GM19395 (cell line): ENCODE data around the gene SP4.
A peak's percentile ranks its signal among the peaks of the same experiment; 100 is the strongest.
"Not testable (repeated sequence)": the region's sequence is repeated elsewhere in the genome, so short reads cannot be mapped to it uniquely, and the experiment has no call there.

Experiments used
- ATAC-seq: cut with Tn5 transposase; IDR thresholded peaks from one replicate; pipeline ENCODE4 v1.9.1; 2021; ENCODE audit warnings: mild to moderate bottlenecking, moderate library complexity; ENCODE audit not compliant: unreplicated experiment

SP4 gene

DNA sequence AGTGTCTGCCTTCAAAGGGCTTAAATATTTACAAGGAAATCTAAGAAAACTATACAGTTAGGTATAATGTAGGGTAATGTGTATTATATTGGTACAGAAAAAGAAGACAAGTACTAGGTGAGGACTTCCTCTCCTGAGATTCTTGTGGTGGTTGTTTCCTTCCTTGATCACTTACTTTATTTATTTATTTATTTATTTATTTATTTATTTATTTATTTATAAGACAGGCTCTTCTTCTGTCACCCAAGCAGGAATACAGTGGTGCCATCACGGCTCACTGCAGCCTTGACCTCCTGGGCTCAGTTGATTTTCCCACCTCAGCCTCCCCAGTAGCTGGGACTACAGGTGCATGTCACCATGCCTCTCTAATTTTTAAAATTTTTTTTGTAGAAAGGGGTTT lies 96.8 kb downstream of the SP4 start:
- ATAC-seq: no peak

DNA sequence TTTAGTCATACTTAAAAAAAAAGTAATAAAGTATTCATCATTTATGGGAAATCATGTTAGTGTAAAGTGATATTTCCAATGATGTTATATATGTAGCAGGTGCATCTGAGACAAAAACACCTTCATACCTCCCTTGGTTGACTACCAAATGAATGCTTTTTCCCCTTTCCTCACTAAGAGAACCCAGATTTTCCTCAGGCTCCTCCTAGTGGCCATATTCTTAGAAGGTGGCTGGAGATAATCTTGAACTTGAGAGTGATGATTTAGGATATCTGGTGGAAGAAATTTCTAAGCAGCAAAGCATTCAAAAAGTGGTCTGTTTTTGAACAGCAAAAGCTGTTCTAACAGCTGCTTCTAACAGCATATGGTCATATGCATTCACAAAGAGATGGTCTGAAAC lies 98.1 kb downstream of the SP4 start:
- ATAC-seq: no peak

GRCh38 chr7:21526448-21526847 lies 98.6 kb downstream of the SP4 start:
- no peak for ATAC-seq

DNA sequence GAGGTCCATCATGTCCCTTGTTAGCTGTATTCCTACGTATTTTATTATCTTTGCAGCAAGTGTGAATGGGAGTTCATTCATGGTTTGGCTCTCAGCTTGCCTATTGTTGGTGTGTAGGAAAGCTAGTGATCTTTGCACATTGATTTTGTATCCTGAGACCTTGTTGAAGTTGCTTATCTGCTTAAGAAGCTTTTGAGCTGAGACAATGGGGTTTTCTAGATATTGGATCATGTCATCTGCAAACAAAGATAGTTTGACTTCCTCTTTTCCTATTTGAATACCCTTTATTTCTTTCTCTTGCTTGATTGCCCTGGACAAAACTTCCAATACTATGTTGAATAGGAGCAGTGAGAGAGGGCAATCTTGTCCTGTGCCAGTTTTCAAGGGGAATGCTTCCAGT lies 104.6 kb downstream of the SP4 start:
- not testable (repeated sequence) for ATAC-seq

- ATAC-seq: not testable (repeated sequence)
Measured at GRCh38 chr7:21533646-21534045, 105.8 kb downstream of the SP4 start.

- not testable (repeated sequence) for ATAC-seq
Measured at GRCh38 chr7:21536445-21537118, 108.7 kb downstream of the SP4 start.

DNA sequence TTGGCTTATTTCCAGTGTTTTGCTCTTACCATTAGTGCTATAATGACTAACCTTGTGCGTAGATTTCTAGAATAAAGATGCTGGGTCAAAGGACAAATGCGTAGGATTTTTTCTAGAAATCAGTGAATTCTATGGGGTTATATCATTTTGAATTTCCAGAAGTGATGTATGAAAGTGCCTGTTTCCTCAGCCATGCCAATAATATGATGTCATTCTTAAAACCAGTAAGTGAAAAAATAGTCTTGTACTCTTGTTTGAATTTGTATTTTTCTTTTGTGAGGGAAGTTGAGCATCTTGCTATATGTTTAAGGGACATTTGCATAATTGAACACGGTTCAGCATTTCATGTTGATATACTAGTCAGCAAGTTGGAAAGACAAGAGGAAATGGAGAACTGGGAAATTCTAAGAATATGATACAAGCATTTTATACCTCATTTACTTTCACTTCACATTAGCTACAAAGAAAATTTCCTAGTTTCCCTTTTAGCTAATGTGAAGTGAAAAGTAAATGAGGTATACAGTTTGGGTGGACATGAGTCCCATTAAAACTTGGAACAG lies 111.1 kb downstream of the SP4 start:
- no peak for ATAC-seq

- peak; percentile 69 for ATAC-seq
Measured at GRCh38 chr7:21542891-21543527, 115.1 kb downstream of the SP4 start, which contains the start of gene DNAH11. Gene DNAH11, plus strand, starts transcription at chr7:21543039. Its CDS starts 207 bp downstream, at chr7:21543246.

DNA sequence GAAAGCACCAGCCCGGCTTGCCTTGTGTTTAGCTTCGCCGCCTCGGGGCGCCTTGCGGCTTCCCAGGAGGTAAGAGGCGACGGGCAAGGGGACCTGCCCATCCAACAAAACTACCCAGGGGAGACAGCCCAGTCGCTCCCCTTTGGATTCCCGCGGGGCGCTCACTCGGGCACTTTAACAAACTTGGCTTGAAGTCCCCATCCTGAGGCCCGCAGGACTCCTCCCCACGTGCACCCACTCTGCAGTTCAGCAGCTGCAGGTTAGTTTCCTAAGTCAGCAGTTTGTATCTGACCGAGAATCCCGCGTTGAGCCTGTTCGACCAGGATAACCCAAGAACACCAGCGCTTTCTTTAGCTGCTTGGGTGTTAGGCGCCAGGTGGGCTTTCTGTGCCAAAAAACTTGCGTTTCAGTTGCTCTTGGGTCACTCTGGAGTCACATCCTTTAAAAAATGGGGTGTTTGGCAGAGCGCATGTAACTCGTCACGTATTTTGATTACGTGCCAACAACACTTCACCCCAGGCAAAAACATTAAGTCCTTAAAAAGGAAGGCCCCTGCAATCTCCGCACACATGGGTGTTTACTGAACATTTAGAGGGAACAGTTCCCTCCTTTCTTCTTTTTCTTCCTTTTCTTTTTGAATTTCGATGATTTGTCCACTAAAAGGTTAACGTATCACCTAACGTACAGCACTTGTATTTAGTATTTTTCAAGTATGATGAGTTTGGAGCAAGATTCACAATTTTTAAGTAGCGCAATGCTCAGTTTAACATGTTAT lies 115.8 kb downstream of the SP4 start:
- peak; percentile 19 for ATAC-seq

DNA sequence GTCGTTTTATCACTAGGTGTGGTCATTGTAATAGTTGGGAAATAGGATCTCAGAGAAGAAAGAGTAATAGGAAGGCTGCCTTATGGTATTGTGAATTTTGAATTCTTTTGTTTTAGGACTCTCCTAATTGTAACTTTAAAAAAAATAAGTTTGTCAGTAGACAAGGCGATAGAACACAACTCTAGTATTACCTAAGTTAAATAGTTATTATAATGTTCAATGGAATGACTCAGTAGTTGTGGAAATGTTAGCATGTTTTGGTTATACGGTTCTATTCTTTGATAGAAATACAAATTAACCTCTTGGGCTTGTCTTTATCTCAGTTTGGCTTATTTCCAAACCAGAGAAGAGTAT lies 116.4 kb downstream of the SP4 start:
- no peak for ATAC-seq

DNA sequence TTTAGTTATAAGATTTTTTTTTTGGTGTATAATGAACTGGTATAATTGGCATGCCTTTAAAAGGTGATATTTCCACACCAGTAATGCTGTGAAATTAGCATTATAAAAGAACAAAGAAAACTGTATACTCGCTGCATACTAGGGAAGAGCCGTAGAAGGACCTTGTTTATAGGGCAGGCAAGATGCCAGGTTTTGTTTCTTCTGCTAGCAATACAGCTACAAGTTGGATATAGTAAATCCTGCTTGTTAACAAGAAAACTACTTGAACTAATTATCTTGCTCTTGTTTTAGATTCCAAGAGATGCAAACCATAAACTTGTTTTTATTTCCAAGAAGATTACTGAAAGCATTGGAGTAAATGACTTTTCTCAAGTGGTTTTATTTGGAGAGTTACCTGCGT lies 116.8 kb downstream of the SP4 start:
- no peak for ATAC-seq

DNA sequence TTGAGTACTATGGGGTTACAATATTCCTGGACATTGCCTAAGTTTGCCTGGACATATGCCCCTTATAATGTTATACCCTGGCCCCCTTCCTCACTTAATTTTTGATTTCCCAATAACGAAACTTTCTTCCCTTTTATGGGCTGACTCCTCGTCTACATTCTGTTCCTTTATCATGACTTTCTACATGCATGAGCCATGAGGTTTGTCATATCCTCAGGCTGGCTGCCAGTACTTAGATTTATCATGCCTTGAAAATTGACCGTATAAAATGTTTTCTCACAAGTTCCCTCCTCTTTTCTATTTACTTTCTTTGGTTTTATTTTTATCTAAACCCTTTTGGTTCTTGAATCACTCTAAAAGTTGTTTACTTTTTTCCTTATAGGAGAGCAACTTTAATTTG lies 119.6 kb downstream of the SP4 start:
- no peak for ATAC-seq

- no peak for ATAC-seq
Measured at GRCh38 chr7:21548491-21548890, 120.6 kb downstream of the SP4 start.

DNA sequence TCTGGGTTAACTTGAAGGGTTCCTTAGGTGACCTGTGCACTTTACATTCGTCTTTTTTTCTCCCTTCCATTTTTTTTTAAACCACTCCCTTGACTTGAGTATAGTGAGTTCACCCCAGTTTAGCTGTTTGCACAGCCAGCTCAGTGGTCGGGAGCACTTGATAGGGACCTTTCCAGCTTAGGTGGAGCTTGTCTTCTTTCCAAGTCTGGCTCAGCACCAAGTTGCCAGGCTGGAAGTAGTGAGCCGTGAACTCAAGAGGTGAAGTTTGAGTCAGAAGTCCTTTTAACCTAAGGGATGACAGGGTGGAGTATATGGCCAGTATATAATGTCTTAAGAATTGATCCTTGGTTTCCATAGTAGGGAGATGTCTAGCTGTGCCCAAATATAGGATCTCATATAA lies 122.2 kb downstream of the SP4 start:
- no peak for ATAC-seq

- no peak for ATAC-seq
Measured at GRCh38 chr7:21550821-21551531, 123.1 kb downstream of the SP4 start.

DNA sequence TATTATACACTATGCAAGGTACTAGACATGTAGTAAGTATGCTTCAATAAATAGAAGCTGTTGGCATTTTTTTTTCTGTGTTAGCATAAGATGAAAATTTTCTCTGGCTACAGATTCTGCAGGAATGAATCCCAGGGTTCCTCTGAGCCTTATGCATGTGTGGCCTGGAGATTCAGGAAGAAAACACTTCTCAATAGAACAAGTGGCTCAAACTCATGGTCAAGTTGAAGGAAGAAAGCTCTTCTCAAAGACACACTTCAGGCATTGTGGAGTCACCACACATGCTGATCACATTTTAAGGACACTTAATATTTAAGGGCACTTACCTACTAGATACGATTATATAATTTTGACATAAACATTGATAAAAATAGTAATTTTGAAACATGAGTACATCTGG lies 134.5 kb downstream of the SP4 start:
- ATAC-seq: no peak
